ENCODE measurements around the gene KLRF1.
"Not testable (repeated sequence)": the region's sequence is repeated elsewhere in the genome, so short reads cannot be mapped to it uniquely, and the experiment has no call there.

KLRF1 gene

DNA sequence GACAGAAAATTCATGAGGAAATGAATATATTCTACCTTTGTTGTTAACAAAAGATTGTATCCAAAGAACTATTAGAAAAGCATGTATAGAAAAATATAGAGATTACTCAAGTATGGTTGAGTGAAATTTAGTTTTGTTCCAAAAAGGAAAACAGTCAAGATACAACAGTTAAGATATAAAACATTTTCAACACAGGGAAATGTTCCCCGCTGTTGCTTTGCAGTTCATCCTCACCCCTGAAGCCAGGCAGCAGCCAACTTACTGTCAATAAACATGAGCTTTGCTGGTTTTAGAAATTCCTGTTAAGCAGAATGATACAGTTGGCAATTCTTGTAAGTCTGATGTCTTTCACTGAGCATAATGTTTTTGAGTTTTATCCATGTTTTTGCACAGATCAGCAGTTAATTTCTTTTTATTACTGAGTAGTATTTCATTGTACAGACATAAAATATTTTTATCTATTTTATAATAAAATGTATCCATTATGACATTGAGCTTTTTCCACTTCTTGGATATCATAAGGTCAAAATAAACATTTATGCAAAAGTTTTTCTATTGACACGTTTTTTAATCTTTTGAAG, 43.1 kb downstream of the KLRF1 start:
- DNase-seq = no peak

DNA sequence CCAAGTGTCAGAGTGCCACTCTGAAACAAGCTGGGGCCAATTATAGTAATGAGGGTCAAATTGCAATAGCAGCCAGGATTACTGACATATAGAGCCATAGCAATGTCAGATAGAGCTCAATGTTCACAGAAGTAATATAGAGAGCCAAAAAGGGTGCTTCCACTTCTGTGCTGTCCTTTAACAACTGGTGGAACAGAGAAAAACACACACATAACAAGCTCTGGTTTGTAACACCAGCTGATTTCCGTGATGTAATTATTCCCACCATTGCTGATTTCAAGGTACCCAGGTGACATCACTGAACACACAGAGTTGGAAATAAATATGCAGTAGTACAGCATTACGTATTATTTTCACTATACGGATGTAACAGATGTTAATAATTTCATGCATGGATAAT, 44.9 kb downstream of the KLRF1 start:
- no peak for DNase-seq

DNA sequence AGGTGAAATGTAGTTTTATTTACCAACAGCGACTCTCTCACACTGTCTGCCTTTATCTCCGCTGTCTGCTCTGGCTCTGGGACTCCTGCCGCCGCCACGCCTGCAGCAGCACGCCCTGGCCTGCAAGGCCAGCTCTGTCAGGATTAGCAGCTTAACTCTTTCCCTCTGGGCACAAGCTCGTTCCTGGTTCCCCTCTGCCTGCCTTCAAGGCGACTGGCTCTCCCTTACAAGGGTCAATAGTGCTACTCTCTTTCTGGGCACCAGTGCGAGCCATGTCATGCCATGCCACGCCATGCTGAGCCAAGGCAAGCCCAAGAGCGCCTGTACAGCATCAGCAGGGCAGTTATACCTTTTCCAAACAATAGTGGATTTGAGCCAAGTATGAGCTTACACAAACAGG, 45.5 kb downstream of the KLRF1 start:
- no peak for DNase-seq

DNA sequence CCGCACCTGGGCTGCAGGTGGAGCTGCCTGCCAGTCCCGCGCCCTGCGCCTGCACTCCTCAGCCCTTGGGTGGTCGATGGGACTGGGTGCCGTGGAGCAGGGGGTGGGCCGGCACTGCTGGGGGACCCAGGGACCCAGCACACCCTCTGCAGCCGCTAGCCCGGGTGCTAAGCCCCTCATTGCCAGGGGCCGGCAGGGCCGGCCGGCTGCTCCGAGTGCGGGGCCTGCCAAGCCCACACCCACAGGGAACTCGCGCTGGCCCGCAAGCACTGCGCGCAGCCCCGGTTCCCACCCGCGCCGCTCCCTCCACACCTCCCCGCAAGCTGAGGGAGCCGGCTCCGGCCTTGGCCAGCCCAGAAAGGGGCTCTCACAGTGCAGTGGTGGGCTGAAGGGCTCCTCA, 48.8 kb downstream of the KLRF1 start:
- DNase-seq = not testable (repeated sequence)

DNA sequence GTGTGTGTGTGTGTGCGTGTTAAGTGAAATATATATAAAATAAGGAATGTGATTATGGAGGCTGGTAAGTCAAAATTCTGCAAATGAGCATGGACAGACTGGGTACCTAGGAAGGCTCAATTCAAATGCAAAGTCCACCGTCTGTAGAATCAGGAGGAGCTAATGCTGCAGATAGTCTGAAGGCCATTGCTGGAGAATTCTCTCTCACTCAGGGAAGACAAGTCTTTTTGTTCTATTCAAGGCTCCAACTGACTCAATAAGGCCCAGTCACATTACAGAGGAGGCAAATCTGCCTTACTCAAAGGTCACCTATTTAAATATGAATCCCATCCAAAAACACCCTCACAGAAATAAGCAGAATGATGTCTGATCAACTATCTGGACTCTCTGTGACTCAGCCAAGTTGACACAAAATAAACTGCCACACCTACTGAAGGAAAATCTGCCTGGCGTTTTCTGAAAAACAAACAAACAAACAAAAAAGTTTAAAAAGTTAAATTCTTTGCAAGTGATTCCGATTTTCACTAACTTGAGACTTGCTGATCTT, 53.3 kb downstream of the KLRF1 start:
- no peak for DNase-seq

DNA sequence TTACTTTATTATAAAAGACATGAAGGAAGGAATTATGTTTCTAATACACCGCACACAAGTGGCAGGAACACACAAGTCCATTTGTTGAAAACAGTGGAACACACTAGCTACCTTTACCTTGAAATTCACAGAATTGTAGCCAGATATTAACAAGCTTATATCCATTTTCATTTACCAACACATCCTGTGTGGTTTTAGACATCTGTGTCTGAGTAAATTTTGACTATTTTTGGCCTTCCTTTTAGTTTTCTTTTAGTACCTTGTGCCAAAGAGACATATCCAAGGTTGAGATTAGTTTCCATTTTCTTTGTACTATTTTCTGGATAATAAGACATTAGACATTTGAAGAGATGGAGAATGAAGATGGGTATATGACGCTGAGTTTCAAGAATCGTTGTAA, 54.0 kb downstream of the KLRF1 start, which contains the start of gene KLRF2:
KLRF2 (plus strand) TSS at position 244 of the 400 bp plus-strand sequence; CDS start at position 351, 107 bp downstream.
- DNase-seq = no peak

DNA sequence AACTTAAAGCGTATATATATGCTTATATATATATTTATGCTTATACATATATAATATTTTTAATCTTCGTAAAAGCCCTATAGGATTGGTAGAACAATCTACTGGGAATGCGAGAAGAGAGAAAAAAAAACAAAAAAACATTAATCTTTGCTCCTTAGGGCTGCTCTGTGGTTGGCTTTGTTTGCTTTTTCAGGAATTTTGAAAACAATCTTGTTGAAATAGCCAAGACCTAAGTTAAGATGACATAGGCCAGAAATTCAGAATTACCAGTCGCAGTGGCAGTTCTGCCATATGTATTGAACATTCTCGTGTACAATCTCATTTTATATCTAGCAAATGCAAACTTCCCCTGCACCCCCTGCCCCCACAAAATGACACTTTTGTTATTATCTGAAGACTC, 54.7 kb downstream of the KLRF1 start:
- no peak for DNase-seq

DNA sequence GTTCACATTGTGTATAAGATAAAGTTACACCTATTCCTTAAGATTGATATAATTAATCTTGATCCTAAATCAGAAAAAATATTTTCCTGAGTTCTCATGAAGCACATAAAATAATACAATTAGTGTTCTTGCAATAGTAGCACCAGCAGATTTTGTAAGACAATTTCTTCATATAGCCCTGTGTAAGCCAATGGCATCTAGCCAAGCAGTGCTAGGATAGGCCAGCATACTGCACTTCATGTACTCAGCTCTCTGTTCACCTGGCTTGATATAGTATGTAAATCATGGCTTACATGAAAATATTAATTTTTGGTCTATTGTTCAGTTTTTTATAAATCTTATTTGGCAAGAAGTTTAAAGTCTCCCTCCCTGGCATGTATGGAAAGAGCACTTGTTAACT, 55.9 kb downstream of the KLRF1 start:
- no peak for DNase-seq

DNA sequence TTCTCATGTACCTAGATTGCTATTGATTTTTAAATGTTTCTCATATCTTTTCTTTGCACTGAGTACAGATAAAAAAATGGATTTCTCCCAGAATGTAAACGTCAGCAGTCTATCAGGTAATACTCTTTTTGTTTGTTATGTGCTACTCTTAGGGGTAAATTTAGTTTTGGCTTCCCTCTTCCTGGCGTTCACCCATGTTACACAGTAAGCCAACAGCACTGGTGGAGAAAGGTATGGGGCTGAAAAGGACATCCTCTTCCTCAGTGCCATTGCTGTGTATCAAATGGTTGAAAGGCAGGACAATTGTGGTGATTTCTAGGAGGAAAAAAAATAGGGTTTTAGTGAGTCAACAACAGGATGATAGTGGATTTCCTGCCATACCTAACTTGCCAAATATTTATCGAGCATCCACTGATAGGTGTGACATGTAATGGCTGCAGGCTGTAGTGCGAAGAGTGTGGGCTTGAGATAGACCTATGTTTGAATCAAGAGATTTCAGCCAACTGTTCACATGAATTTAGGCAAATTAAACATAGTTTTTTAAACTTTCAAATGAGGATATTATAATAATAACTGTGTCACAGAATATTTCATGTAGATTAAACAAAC, 61.5 kb downstream of the KLRF1 start:
- no peak for DNase-seq

Measured in effector CD4-positive, alpha-beta T cell (primary cell).